ENCODE results near the gene WNT5B. TPM values are rescaled to one million over a fixed set of nuclear protein-coding genes. Genes with fewer than 3 reads are reported as not detected.
A peak's percentile ranks its signal among the peaks of the same experiment; 100 is the strongest.

Gene WNT5B
- total RNA-seq, 3 donors from 2014 or later = 2.7 to 10.8 (median 4.7) TPM

DNA sequence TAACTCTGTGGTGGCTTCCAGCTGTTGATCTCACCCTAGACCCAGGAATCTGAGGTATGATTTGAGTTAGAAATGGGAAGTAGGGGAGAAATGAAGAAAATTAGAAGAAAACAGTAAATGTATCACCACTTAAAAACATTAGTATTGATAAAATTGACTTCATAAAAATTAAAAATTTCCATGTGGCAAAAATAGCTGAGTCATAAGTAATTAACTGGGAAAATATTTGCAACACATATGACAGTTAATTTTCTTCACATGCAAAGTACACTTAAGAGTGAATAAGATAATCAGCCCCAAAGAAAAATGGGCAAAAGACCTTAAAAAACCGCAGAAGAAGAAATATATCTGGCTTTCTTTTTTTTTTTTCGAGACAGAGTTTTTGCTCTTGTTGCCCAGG is 36.3 kb downstream of the WNT5B start:
- ATAC-seq (no peak), DNase-seq (no peak)
- Histone ChIP-seq H3K36me3 (ENCODE audit: low read depth) (no peaks in the 10 kb centered on the region), H3K9me3 (no peaks in the 10 kb centered on the region), H3K4me1 (ENCODE audit: low read depth) (peaks cover 40% of the 10 kb centered on the region), H3K4me3 (no peak overlapping the region)
- intact Hi-C loops (cut with DNase I, micrococcal nuclease) = no loop called here
- TF ChIP-seq, protein P1, sequence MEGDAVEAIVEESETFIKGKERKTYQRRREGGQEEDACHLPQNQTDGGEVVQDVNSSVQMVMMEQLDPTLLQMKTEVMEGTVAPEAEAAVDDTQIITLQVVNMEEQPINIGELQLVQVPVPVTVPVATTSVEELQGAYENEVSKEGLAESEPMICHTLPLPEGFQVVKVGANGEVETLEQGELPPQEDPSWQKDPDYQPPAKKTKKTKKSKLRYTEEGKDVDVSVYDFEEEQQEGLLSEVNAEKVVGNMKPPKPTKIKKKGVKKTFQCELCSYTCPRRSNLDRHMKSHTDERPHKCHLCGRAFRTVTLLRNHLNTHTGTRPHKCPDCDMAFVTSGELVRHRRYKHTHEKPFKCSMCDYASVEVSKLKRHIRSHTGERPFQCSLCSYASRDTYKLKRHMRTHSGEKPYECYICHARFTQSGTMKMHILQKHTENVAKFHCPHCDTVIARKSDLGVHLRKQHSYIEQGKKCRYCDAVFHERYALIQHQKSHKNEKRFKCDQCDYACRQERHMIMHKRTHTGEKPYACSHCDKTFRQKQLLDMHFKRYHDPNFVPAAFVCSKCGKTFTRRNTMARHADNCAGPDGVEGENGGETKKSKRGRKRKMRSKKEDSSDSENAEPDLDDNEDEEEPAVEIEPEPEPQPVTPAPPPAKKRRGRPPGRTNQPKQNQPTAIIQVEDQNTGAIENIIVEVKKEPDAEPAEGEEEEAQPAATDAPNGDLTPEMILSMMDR (IDR thresholded peaks at IDR 0.05) = no peak

DNA sequence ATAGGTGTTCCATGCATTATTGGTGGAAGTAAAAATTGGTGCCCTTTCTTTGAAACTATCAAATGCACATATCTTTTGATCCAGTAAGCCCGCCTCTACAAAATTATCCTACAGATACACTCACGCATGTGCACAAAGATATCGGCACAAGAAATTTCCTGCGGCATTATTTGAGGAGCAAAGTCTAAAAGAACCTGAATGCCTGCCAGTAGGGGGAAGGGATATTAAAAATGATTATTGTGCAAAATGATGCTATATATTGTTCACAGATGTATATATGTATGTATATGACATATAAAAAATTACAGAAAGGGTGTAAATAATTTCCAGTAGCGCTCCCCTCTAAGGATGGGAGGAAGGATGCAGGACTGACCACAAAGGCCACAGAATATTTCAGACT is 37.2 kb downstream of the WNT5B start:
- H3K4me1 ChIP-seq (ENCODE audit: low read depth) = peaks cover 39% of the 10 kb centered on the region
- no peaks in the 10 kb centered on the region for H3K9me3 ChIP-seq
- no peak overlapping the region for H3K4me3 ChIP-seq
- DNase-seq (no peak), ATAC-seq (no peak)
- intact Hi-C loops (cut with DNase I, micrococcal nuclease) = no loop called here
- TF ChIP-seq, protein P1 (IDR thresholded peaks at IDR 0.05) = no peak
- H3K36me3 ChIP-seq (ENCODE audit: low read depth) = no peaks in the 10 kb centered on the region

DNA sequence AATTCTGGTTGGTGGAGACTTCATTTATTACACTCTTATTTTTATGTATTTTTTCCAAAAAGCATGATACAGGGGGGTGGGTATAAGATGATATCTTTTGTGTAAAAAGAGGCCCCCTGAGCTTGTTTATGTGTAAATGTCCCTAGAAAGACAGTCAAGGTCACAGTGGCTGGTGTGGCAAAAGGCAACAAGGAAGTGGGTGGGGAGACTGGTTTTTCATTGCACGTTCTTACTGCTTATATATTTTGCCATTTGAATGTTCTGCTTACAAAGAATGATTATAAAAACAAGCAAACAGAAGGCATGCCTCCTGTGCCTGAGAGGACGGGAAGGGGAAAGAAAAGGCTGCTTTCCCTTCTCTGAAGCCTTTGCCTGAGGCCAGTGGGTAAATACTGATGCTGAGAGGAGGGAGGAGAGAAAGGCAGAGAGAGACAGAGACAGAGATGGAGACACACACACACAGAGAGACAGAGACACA is 37.7 kb downstream of the WNT5B start:
- no peaks in the 10 kb centered on the region for H3K36me3 ChIP-seq (ENCODE audit: low read depth)
- no peak overlapping the region for H3K4me3 ChIP-seq
- ATAC-seq (peak; percentile 25), DNase-seq (peak in 1 of 3 donors; percentile 79)
- TF ChIP-seq, protein P1 (IDR thresholded peaks at IDR 0.05) = no peak
- H3K4me1 ChIP-seq (ENCODE audit: low read depth) = peaks cover 39% of the 10 kb centered on the region
- intact Hi-C loops (cut with DNase I, micrococcal nuclease) = no loop called here
- H3K9me3 ChIP-seq = no peaks in the 10 kb centered on the region

DNA sequence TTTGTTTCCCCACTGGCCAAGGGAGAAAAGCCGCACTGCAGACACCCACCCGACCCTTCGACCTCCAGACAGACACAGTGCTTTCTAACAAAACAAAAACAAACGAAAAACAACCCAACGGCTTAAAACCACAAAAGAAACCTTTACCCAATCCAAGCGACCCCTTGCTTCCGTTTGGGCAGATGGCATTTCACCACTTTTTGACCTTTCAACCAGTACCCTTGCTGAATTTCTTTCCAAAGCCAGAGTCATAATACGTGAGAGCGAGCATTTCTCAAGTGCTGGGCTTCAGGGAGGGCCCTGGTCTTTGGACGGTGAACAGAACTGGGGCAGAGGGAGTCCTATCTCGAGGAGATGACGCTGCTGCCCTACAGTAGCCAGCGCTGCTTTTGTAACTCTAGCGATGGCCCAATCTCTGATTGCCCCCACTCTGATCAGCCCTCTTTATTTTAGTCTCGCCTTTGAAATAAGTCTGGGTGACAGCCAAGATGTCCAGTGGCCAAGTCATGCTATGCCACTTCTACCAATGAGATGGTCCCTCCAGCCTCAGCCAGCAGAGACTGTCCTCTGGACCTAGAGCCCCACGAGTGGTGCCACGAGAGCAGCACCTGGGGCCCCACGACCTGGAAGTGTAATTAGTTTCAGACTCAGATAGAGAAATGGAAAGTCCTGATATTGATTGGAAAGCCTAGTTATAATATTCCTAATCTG is 40.0 kb downstream of the WNT5B start:
- ATAC-seq = no peak
- peak in 1 of 3 donors; percentile 38 for DNase-seq
- TF ChIP-seq, protein P1 (IDR thresholded peaks at IDR 0.05) = no peak
- no peaks in the 10 kb centered on the region for H3K36me3 ChIP-seq (ENCODE audit: low read depth)
- H3K4me1 ChIP-seq (ENCODE audit: low read depth) = peaks cover 37% of the 10 kb centered on the region
- intact Hi-C loops (cut with DNase I, micrococcal nuclease) = no loop called here
- no peaks in the 10 kb centered on the region for H3K9me3 ChIP-seq
- H3K4me3 ChIP-seq = no peak overlapping the region

DNA sequence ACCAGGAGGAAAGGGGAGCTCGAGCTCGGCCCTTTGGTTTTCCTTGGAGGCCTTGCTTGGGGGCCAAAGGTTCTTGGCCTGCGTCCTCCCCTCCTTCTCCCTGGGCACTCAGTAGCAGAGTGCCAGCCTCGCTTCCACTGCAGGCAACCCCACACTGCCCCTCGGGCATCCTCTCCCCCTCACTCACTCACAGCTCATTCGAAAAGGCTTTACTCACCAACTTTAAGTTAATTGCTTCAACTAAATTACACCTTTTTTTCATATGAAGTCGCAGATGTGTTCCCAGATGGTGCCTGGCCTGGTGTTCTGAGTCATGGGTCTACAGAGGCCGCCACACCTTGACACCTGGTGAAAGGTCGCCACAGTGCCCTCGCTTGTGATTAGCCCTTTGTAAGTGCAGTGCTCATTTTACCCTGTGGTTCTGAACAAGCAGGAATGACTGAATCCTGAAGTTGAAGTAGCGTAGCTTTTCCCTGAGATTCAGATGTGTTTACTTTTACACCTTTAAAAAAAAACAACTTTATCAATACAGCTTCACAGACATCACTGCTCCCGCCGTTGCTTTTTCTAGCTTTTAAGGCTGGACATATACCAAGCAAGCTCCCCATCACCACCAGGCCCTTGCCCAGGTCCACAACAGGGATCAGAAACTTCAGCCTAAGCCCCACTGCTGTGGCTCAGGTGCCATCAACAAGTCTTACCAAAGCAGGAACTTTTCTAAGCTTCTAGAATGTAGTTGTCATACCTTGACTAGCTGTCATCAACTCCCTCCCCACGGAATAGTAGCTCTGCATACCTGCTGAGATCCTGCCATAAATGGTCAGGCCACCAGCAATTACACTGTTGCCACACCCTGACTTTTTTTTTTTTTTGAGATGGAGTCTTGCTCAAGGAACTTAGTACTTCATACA is 41.6 kb downstream of the WNT5B start:
- ATAC-seq (peak; percentile 94), DNase-seq (peak; percentile 80 to 87 (median 83))
- Histone ChIP-seq H3K36me3 (ENCODE audit: low read depth) (no peaks in the 10 kb centered on the region), H3K4me1 (ENCODE audit: low read depth) (peaks cover 37% of the 10 kb centered on the region), H3K4me3 (no peak overlapping the region), H3K9me3 (no peaks in the 10 kb centered on the region)
- intact Hi-C loops (cut with DNase I, micrococcal nuclease) = no loop called here
- TF ChIP-seq, protein P1 (IDR thresholded peaks at IDR 0.05) = no peak
